Mesenchymal stem cell (in vitro differentiated cells and primary cell): ENCODE results near the gene NDUFAF5.

Experiments used
- DNase-seq: peaks from one replicate; pipeline ENCODE4 v3.0.0-alpha.2; 2013
- H2AFZ ChIP-seq: one replicate; pipeline ENCODE4 v1.6.1; 2013; ENCODE audit warnings: low read depth, mild to moderate bottlenecking, control low read depth, inconsistent platforms, low read length, moderate library complexity
- H2AK5ac ChIP-seq: 2 replicates; pipeline ENCODE4 v1.6.1; 2013; ENCODE audit warnings: low read length, moderate library complexity, mild to moderate bottlenecking, inconsistent platforms; ENCODE audit not compliant: severe bottlenecking
- H2BK120ac ChIP-seq: one replicate; pipeline ENCODE4 v1.6.1; 2013; ENCODE audit warnings: low read depth, mild to moderate bottlenecking, inconsistent platforms, low read length, moderate library complexity
- H2BK12ac ChIP-seq, 2 experiments: one replicate each; pipeline ENCODE4 v1.6.1; 2013; ENCODE audit warnings: inconsistent platforms in 2 of 2, low read length in 2 of 2, mild to moderate bottlenecking in 2 of 2, moderate library complexity in 2 of 2, control low read depth in 1 of 2
- H2BK15ac ChIP-seq: one replicate; pipeline ENCODE4 v1.6.1; 2013; ENCODE audit warnings: mild to moderate bottlenecking, low read depth, inconsistent platforms; ENCODE audit not compliant: poor library complexity, severe bottlenecking
- H2BK5ac ChIP-seq: 2 replicates; pipeline ENCODE4 v1.6.1; 2013; ENCODE audit warnings: low read depth, mild to moderate bottlenecking, low read length, control low read depth, inconsistent platforms; ENCODE audit not compliant: poor library complexity, severe bottlenecking
- H3K14ac ChIP-seq, 2 experiments: one replicate each; pipeline ENCODE4 v1.6.1; 2013; ENCODE audit warnings: inconsistent platforms in 2 of 2, low read length in 2 of 2, control low read depth in 1 of 2, mild to moderate bottlenecking in 1 of 2, moderate library complexity in 1 of 2
- H3K18ac ChIP-seq, 2 experiments: one replicate each; pipeline ENCODE4 v1.6.1; 2013; ENCODE audit warnings: inconsistent platforms in 2 of 2, low read length in 2 of 2, control low read depth in 1 of 2, low read depth in 1 of 2, mild to moderate bottlenecking in 1 of 2
- H3K23ac ChIP-seq, 2 experiments: one replicate each; pipeline ENCODE4 v1.6.1; 2013; ENCODE audit warnings: inconsistent platforms in 2 of 2, low read length in 2 of 2, mild to moderate bottlenecking in 2 of 2, moderate library complexity in 2 of 2, control low read depth in 1 of 2
- H3K27ac ChIP-seq: 2 replicates; pipeline ENCODE4 v1.5.1; 2013; ENCODE audit warnings: mild to moderate bottlenecking, moderate library complexity, low read length, control low read depth, inconsistent platforms; ENCODE audit not compliant: poor library complexity, severe bottlenecking
- H3K27me3 ChIP-seq, 2 experiments: 2 replicates each; pipeline versions ENCODE4 v1.6.1 to v1.7.0; 2013; ENCODE audit warnings: low read length in 2 of 2, mild to moderate bottlenecking in 2 of 2, moderate library complexity in 2 of 2, control low read depth in 1 of 2, inconsistent platforms in 1 of 2; ENCODE audit not compliant: control insufficient read depth in 1 of 2, insufficient read depth in 1 of 2
- H3K36me3 ChIP-seq, 2 experiments: 2 replicates each; pipeline versions ENCODE4 v1.6.1 to v1.7.0; 2013; ENCODE audit warnings: low read length in 2 of 2, control low read depth in 1 of 2, inconsistent platforms in 1 of 2, low read depth in 1 of 2, mild to moderate bottlenecking in 1 of 2; ENCODE audit not compliant: insufficient read depth in 2 of 2, control insufficient read depth in 1 of 2
- H3K4ac ChIP-seq, 2 experiments: one replicate each; pipeline ENCODE4 v1.6.1; 2013; ENCODE audit warnings: inconsistent platforms in 2 of 2, low read length in 2 of 2, mild to moderate bottlenecking in 2 of 2, moderate library complexity in 2 of 2, control low read depth in 1 of 2, low read depth in 1 of 2
- H3K4me1 ChIP-seq: 2 replicates; pipeline ENCODE4 v1.6.1; 2013; ENCODE audit warnings: low read depth, low read length, control low read depth; ENCODE audit not compliant: control insufficient read depth, insufficient read depth
- H3K4me2 ChIP-seq: 2 replicates; pipeline ENCODE4 v1.6.1; 2013; ENCODE audit warnings: low read length, mild to moderate bottlenecking, inconsistent platforms; ENCODE audit not compliant: poor library complexity, severe bottlenecking
- H3K4me3 ChIP-seq, 2 experiments: 2 replicates each; pipeline versions ENCODE4 v1.5.1 to v1.7.0; 2013; ENCODE audit warnings: low read length in 2 of 2, mild to moderate bottlenecking in 2 of 2, control low read depth in 1 of 2, low read depth in 1 of 2; ENCODE audit not compliant: insufficient read depth in 1 of 2
- H3K79me1 ChIP-seq: replicated peaks from 2 replicates; pipeline ENCODE4 v1.6.1; 2013; ENCODE audit warnings: mild to moderate bottlenecking, control low read depth, low read length, inconsistent platforms; ENCODE audit not compliant: poor library complexity, severe bottlenecking
- H3K9ac ChIP-seq: 2 replicates; pipeline ENCODE4 v1.7.0; 2013; ENCODE audit warnings: mild to moderate bottlenecking, low read length, moderate library complexity
- H3K9me3 ChIP-seq: 2 replicates; pipeline ENCODE4 v1.7.0; 2013; ENCODE audit warnings: mild to moderate bottlenecking, low read length; ENCODE audit not compliant: control insufficient read depth
- H4K8ac ChIP-seq: one replicate; pipeline ENCODE4 v1.6.1; 2013; ENCODE audit warnings: inconsistent platforms, mild to moderate bottlenecking, low read length, moderate library complexity
- H4K91ac ChIP-seq: one replicate; pipeline ENCODE4 v1.6.1; 2013; ENCODE audit warnings: mild to moderate bottlenecking, low read length, inconsistent platforms
- WGBS: methylation state at CpG from one replicate; pipeline ENCODE4 v1.1.7; 2013; ENCODE audit warnings: mixed read lengths; 5-methylcytosine and 5-hydroxymethylcytosine counted together

NDUFAF5 gene

DNA sequence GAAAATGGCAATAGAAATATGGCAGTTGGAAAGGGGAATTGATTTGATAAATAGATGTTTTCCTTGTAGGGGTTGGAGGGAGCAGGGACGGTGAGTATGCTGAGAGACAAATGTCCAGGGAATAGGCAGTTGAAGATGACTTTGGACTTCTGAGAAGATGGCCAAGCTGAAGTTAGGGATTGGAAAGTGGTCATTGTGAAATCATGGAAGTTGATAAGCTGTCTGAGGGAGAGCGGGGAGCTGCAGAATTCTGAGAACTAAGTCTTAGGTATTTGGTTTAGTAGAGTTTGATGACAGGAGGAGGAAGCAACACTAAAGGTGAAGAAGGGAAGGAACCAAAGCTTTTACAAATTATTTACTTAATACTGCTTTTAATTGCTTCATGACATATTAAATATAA, 15.1 kb downstream of the NDUFAF5 start:
- no peak overlapping the region for H2BK15ac ChIP-seq
- H2AK5ac ChIP-seq: no peak overlapping the region
- H4K91ac ChIP-seq: no peak overlapping the region
- H2AFZ ChIP-seq: no peak overlapping the region
- H4K8ac ChIP-seq: no peak overlapping the region
- no peaks in the 10 kb centered on the region for H3K27me3 ChIP-seq
- no peaks in the 10 kb centered on the region for H3K9me3 ChIP-seq
- H3K14ac ChIP-seq: no peak overlapping the region
- H2BK12ac ChIP-seq: no peak overlapping the region
- peaks cover 21 to 84% of the 10 kb centered on the region in 2 experiments for H3K36me3 ChIP-seq
- no peak overlapping the region for H2BK5ac ChIP-seq
- peaks cover 5% of the 10 kb centered on the region for H3K4me1 ChIP-seq
- no peak overlapping the region for H3K4me3 ChIP-seq
- no peak overlapping the region for H3K18ac ChIP-seq
- no peak overlapping the region for H2BK120ac ChIP-seq
- WGBS: 96% methylated on average over 2 of the region's 2 CpGs
- H3K23ac ChIP-seq: no peak overlapping the region
- peaks cover 13% of the 10 kb centered on the region for H3K79me1 ChIP-seq
- no peak overlapping the region for H3K27ac ChIP-seq
- no peak overlapping the region for H3K4me2 ChIP-seq
- H3K9ac ChIP-seq: no peak overlapping the region
- no peak overlapping the region for H3K4ac ChIP-seq
- no peak for DNase-seq

DNA sequence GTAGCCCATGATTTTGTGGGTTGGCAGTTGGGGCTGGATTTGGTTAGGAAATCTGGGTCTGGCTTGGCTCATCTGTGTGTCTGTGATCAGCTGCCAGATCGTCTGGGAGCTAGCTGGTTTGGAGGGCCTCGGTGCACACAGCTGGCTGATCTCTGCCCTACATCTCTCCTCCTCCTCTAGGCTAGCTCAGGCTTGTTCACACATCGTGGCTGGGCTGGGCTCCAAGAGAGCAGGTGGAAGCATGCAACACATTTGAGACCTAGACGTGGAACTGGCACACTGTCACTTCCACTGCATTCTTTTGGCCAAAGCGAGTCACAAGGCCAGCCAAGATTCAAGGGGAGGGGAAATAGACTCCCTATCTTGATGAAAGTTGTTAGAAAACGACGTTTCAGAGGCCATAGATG, 15.9 kb downstream of the NDUFAF5 start:
- H3K23ac ChIP-seq: no peak overlapping the region
- no peak overlapping the region for H3K4me3 ChIP-seq
- H2BK5ac ChIP-seq: no peak overlapping the region
- H3K14ac ChIP-seq: no peak overlapping the region
- DNase-seq: peak; percentile 65
- peak overlapping the region; percentile 36 for H3K27ac ChIP-seq
- H3K27me3 ChIP-seq: no peaks in the 10 kb centered on the region
- H3K9ac ChIP-seq: no peak overlapping the region
- H2BK120ac ChIP-seq: no peak overlapping the region
- no peaks in the 10 kb centered on the region for H3K9me3 ChIP-seq
- peaks cover 5% of the 10 kb centered on the region for H3K4me1 ChIP-seq
- no peak overlapping the region for H2AFZ ChIP-seq
- H2AK5ac ChIP-seq: no peak overlapping the region
- peaks cover 19 to 83% of the 10 kb centered on the region in 2 experiments for H3K36me3 ChIP-seq
- 68% methylated on average over 5 of the region's 7 CpGs for WGBS
- H3K4ac ChIP-seq: no peak overlapping the region
- H4K91ac ChIP-seq: no peak overlapping the region
- H2BK15ac ChIP-seq: no peak overlapping the region
- no peak overlapping the region for H2BK12ac ChIP-seq
- H3K18ac ChIP-seq: no peak overlapping the region
- H3K79me1 ChIP-seq: peaks cover 14% of the 10 kb centered on the region
- peak overlapping the region; percentile 47 for H4K8ac ChIP-seq
- H3K4me2 ChIP-seq: no peak overlapping the region

DNA sequence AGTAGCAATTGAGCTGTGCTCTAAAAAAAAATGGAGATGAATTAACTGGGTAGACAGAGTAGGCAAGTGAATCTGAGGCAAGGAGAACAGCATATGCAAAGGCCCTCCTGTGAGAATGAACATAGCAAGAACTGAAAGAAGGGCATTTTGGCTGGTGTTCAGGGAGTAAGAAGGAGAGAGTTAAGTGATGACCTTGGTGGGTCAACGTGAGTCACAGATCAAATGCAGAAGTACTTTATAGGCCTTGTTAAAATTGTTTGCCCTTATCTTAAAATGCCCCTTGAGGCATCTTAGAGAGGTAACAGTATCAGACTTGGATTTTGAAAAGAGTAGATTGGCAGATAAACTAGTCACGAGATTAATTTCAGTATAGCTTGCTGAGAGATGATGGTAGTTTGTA, 24.5 kb downstream of the NDUFAF5 start:
- no peak overlapping the region for H3K18ac ChIP-seq
- H3K4me1 ChIP-seq: no peaks in the 10 kb centered on the region
- no peak overlapping the region for H4K91ac ChIP-seq
- no peak overlapping the region for H3K4me3 ChIP-seq
- peaks cover 12% of the 10 kb centered on the region for H3K79me1 ChIP-seq
- WGBS: 99% methylated on average over 2 of the region's 2 CpGs
- H3K9me3 ChIP-seq: no peaks in the 10 kb centered on the region
- no peak overlapping the region for H3K9ac ChIP-seq
- H3K4ac ChIP-seq: no peak overlapping the region
- no peak overlapping the region for H2AFZ ChIP-seq
- no peak overlapping the region for H3K23ac ChIP-seq
- no peak for DNase-seq
- H3K36me3 ChIP-seq: peaks cover 16 to 84% of the 10 kb centered on the region in 2 experiments
- H2BK12ac ChIP-seq: no peak overlapping the region
- H4K8ac ChIP-seq: no peak overlapping the region
- no peak overlapping the region for H2BK5ac ChIP-seq
- H3K14ac ChIP-seq: no peak overlapping the region
- H2BK15ac ChIP-seq: no peak overlapping the region
- H3K27ac ChIP-seq: no peak overlapping the region
- H2AK5ac ChIP-seq: no peak overlapping the region
- H3K4me2 ChIP-seq: no peak overlapping the region
- no peaks in the 10 kb centered on the region for H3K27me3 ChIP-seq
- H2BK120ac ChIP-seq: no peak overlapping the region

- Histone ChIP-seq H2BK15ac (no peak overlapping the region), H3K4me3 (no peak overlapping the region), H3K4me1 (no peaks in the 10 kb centered on the region), H2BK5ac (no peak overlapping the region), H3K14ac (no peak overlapping the region), H3K27me3 (no peaks in the 10 kb centered on the region), H3K79me1 (peaks cover 11% of the 10 kb centered on the region), H4K8ac (no peak overlapping the region), H3K27ac (no peak overlapping the region), H3K23ac (no peak overlapping the region), H3K18ac (no peak overlapping the region), H3K4me2 (no peak overlapping the region), H2AK5ac (no peak overlapping the region), H3K36me3 (peaks cover 16 to 84% of the 10 kb centered on the region in 2 experiments), H2AFZ (no peak overlapping the region), H3K9me3 (no peaks in the 10 kb centered on the region), H3K4ac (no peak overlapping the region), H4K91ac (no peak overlapping the region), H2BK12ac (no peak overlapping the region), H3K9ac (no peak overlapping the region), H2BK120ac (no peak overlapping the region)
- DNase-seq: no peak
- 96% methylated on average over 3 of the region's 3 CpGs for WGBS
Measured at GRCh38 chr20:13809855-13810254, 25.0 kb downstream of the NDUFAF5 start.
